GM19467 (cell line): ENCODE results near the gene KAZN.

Experiments used
- ATAC-seq: cut with Tn5 transposase; IDR thresholded peaks from one replicate; pipeline ENCODE4 v1.9.1; 2021; ENCODE audit warnings: mild to moderate bottlenecking, moderate library complexity; ENCODE audit not compliant: unreplicated experiment

KAZN gene

DNA sequence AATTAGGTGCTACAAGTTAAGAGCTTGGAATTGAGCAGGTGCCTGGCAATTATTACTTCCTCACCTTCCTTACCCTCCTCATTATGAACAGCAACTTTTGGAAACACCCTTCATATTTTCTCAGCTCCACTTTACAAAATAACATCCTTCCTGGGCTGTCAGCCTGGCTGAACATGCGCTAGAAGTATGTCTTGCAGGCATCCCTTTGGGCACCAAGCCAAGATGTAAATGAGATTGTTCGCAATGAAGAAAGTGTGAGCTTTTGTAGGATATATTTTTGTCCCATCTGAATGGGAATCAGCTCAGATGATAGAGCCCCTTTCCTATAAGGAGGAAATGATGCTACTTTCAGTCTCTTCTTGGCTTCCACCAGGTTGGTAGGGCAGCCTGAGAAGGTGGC is 245.9 kb downstream of the KAZN start:
- ATAC-seq: no peak

DNA sequence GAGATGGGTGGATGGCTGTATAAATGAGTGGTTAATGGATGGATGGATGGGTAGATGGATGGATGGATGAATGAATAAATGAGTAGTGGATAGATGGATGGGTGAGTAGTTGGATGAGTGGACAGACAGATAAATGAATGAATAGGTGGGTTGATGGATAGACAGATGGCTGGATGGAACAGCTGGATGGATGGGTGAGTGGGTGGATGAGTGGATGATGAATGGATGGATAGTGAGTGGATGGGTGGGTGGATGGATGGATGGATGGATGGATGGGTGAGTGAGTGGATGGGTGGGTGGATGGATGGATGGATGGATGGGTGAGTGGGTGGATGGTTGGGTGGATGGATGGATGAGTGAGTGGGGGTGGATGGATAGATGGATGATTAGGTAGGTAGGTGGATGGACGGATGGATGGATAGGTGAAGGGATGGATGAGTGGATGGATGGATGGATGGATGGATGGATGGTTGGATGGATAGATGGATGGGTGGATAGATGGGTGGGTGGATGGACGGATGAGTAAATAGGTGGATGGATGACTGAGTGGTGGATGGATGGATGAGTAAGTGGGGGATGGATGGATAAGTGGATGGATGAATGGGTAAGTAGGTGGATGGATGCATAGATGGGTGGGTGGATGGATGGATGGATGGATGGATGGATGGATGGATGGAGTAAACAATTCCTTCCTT is 246.6 kb downstream of the KAZN start:
- no peak for ATAC-seq

DNA sequence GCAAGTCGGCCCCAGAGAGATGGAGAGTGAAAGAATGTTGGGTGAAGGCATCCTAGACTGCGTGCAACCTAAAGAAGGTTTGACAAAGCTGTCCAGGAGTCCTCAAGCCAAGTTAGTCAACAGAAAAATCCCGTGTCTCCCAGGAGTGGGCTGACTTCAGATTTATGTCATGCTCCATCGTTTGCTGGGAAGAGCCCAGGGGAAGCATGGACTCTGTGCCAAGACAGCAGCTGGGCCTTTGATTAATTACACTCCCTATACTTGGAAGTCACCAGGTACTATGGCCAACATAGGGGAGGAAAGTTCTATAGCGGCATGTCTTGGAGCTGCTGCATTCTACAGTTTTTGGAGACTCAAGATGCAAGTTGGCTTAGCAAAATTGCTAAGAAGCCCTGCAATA is 247.4 kb downstream of the KAZN start:
- no peak for ATAC-seq

DNA sequence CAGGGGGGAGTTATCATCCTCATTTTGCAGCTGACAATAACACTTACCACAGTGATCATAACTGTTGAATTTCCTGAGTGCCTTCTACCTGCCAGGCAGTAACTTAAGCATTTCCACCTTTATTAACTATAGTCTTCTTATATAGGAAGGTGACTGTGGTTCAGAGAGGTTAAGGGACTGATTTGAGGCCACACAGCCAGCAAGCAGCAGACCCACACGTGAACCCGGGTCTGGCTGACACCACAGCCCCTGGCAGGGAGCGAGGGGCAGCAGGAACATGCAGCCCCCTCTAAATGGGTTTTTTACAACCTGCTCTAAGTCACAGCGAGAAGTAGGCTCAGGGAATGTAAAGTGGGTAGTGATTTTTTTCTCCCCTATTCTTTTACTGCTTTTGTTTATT is 248.2 kb downstream of the KAZN start:
- no peak for ATAC-seq

DNA sequence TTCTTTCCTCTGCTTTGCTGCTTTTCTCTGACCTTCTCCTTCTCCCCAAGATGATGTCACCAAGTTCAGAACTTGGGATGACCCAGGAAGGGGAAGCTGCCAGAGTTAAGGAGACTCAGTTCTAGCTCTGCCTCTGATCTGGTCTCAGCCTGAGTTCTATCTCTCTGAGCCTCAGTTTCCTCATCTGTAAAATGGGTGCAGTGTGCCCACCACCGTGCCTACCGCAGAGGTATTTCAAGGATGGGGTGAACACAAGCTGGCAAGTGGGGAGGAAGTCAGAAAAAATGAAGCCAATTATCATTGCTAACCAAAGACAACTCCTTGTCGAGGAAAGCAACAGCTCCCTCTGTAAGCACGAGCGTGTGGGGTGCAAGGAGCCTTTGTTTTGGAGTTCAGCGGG is 249.7 kb downstream of the KAZN start:
- ATAC-seq: no peak

DNA sequence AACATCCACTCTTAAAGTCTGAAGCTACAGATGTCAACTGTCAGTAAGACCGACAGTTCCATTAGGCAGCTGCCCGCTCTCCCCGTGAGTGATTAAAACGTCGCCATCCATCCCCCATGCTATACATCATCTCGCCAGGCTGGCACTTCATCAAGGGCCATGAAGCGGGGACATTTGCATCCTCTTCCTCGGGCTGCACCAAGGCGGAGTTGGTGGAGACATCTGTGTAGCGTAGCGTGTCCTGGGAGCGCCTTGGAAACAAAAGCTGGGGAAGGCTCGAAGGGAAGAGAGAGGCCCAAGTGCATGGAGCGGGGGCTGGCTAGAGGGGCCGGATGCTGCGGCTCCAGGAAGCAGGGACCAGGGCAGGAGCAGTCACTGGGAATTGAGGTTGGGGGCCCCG is 250.1 kb downstream of the KAZN start:
- ATAC-seq: no peak

DNA sequence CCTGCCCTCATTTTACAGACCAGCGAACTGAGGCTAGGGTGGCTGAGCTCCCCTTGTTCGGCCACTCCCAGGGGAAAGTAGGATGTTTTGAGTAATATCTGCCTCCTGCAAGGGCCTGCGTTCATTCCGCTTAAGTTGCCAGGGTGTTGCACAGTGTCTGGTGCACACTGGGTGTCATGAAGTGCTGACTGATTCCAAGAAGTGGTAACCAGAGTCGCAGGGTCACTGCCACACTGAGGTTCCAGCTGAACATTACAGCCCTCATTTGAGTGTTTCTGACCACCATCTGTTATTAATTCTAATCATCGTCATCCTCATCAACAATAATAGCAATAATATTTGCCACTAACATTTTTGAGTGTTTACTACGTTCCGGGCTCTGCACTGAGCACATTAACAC is 250.6 kb downstream of the KAZN start:
- no peak for ATAC-seq

DNA sequence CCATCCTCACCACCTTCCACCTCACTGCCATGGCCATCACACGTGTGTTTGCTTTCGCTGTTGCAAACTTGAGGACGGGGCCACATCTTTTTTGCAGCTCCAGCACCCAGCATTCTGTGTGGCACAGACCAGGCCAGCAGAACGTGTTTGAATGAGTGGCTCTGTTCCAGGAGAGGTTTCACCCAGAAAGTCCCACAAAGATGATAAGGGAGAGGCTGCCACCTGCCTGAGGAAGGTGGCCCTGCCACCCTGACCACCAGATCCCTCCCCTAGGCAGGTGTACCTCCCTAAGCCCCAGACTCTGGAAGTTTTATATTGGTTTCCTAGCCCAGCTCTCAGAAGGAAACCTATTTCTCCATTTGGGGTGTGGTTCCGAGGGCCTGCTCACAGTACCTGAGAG is 252.1 kb downstream of the KAZN start:
- ATAC-seq: no peak

DNA sequence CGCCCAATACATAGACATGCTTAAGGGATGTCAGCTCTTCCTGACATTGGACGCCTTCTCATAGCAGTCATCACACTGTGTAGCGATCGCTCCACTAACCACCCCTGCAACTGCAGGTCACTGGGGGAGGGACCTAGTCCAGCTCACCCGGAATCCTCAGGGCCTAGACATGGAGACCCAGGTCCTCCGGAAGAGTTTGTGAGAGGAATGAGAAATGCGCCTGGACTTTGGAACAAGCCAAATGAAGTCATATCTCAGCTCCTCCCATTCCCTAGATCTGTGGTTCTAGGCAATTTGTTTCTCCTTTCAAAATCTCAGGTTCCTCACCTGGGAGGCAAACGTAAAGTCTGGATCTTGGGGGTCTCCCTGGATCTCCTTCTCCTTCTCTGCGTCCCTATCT is 253.3 kb downstream of the KAZN start:
- no peak for ATAC-seq

DNA sequence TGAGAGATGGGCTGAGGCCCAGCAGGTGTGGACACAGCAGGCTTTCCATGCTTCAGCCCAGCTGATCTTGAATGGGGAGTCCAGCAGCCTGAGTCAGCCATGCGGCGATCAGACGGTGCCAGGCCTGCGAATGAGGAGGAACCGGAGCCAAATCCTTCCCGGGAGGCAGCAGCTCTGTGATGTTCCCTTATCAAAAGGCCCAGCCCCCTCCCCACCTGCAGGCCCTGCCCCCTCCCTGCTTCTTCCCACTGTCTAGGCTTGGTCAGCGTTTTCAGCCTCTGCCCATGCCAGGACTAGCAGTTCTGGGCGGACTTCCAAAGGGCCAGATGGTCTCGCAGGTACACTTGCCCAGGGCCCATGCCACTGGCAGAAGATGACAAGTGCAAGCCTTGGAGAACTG is 253.8 kb downstream of the KAZN start:
- ATAC-seq: no peak

DNA sequence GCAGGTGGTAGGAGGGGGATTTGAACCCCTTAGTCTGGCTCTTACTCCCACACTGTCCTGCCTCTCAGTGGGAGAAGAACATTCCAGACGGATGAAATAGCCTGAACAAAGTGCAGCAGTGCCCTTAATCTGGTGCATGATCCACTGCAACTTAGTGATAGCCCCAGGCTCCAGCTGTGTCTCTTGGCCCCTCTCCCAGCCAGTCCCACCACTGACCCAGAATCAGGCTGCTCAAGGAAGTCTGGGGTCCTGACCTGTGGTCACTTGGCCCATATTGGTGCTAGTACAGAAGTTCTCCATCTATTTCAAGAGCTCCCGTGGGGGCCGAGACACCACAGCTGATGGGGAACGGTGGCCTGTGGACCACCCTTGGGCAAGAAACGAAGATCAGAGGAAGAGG is 255.0 kb downstream of the KAZN start:
- no peak for ATAC-seq

DNA sequence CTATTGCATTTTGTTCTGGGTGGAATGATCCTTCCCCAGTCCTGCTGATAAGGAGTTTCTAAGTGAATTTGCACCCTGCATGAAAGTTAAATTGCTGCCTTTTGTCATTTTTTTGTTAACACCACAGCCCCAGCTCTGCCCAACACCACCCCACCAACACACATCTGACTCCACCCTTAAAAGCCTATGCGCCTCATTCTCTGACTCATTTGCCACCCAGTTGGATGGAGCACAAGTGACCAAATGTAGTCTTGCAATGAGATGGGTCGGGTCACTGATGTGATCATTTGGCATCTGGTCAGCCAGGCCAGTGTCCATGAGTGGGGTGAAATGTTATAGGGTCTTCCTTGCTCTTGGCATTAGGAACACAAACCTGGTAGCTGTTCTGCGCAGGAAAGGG is 256.8 kb downstream of the KAZN start:
- ATAC-seq: no peak

DNA sequence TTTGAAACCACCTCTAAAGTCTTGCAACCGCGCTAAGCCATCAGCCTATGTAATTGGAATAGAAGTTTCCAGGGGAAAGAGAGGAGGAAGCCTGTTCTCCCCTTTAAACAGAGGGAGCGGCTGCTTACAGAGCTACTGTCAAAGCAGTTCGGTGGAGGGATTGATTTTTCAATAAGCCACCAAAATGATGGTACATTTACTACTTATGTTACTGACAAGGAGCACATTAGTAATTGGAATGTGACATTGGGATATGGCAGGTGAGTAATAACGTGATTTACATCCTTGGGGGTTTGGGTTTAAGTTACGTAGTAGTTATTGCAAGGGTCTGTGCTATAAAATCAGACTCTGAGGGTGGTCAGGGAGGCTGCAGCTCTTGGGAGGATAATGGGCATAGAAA is 257.3 kb downstream of the KAZN start:
- no peak for ATAC-seq

DNA sequence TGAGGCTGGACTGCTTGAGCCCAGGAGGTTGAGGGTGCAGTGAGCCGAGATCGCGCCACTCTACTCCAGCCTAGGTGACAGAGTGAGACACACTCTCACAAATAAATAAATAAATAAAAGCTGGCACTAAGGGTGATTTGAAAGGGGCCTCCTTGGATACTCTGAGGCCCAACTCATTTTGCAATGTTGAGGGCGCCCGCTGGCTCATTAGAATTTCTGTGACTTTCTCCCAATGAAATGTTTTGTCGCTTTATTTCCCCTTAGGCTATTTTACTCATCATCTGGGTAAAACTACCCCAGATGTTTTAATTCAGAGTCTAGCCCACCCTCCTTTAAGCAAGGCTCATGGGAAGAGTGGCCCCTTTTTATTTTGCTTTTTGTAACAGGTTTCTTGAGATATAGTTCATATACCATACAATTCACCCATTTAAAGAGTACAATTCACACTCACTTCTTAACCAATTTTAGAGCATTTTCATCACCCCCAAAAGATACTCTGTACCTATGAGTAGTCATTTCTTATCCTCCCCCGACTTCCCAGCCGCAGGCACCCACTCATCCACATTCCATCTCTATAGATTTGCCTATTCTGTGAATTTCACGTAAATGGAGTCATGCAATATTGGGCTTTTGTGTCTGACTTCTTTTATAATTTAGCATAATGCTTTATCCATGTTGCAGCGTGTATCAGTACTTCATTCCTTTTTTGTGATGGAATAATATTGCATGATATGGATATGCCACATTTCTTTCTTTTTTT is 259.1 kb downstream of the KAZN start:
- no peak for ATAC-seq

DNA sequence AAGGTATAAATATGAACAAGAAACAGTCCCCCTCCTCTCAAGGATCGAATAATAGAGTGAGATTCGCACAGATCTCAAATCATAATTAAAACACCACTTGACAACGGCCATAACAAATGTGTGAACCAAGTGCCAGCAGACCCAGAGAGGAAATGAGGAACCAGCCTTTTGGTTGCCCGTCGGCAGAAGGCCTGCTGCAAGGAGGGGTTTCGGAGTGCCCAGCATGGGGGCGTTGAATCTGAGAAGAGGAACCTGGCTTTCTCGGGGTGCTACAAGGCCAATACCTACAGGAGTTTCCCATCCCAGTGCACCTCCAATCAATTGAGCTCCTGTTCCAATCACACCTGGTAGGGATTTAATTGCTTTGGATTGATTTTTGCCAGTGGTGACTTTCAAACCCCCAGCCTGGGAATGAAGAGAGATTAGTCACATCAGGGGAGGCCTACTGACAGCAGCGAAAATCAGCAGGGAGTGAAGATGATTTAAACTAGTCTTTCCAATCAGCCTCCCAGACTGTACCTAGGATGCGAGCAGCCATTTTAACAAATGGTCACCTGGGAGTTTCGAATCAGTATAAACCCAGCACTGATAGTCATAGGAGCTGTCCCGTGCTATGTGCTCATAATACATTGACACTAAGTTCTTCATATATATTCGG is 263.8 kb downstream of the KAZN start:
- no peak for ATAC-seq

DNA sequence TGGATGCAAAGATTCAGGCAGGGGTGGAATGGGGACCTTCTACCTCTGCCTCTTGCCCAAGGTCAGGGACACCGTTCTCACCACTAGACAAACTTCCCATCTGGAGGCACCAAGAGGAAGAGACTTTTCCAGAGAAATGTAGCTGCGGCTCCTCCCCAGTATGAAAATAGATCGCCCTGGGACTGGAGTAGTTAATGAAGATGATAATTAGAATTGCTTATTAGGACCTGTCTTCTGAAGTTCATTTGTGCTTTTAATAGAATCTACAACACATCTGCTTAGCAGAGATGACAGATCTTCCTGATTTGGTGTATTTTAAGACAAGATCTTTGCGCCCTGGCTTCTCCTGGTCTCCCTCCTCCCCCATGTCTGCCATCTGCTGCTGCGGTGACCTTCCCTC is 266.6 kb downstream of the KAZN start:
- ATAC-seq: no peak

DNA sequence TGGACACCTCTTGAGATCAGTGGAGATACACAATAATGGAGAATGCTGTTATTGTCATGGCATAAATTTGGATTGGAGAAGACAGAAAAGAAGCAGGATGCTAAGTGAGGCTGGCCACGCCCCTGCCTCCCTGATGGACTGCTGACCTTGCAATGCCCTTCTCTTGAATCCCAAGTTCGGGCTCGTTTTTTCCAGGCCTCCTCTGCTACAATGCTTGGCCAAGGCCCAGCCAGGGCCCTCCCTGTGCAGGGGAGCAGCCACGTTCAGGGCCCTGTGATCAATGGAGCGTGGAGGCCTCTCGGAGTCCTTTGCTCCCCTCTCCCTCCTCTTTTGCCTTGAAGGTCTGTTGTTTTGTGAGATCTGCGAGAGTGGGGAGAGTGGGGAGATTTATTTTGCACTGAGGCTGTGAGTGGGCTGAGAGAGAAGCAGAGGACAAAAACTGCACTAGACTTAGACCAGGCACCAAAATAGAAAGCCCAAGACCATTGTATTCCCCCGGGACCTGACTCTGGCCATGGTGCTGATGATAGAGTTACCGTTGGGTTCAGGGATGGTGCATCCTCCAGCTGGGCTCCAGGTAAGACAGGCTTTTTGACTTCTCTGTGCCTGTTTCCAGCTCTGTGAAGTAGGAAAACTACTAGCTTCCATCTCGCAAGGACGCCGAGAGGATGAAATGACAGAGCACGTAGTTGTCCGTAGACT is 268.6 kb downstream of the KAZN start:
- ATAC-seq: no peak

DNA sequence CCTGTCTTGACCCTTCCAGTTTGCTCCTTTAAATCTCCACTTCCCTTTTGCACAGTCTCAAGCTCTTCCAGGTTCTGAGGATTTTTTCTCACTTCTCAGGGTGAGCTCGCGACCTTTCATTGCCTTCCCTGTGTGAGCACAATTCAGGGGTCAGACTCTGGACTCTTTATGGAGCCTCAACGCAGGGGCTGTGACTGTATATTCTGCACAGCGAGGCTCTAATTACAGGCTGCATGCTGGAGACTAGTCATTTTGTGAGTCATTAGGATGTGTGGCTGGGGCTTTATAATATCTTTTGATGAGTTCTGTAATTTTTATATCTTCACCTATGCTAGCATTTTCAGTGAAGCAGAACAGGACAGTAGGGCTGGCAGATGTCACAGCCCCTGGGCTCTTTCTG is 270.7 kb downstream of the KAZN start:
- no peak for ATAC-seq

DNA sequence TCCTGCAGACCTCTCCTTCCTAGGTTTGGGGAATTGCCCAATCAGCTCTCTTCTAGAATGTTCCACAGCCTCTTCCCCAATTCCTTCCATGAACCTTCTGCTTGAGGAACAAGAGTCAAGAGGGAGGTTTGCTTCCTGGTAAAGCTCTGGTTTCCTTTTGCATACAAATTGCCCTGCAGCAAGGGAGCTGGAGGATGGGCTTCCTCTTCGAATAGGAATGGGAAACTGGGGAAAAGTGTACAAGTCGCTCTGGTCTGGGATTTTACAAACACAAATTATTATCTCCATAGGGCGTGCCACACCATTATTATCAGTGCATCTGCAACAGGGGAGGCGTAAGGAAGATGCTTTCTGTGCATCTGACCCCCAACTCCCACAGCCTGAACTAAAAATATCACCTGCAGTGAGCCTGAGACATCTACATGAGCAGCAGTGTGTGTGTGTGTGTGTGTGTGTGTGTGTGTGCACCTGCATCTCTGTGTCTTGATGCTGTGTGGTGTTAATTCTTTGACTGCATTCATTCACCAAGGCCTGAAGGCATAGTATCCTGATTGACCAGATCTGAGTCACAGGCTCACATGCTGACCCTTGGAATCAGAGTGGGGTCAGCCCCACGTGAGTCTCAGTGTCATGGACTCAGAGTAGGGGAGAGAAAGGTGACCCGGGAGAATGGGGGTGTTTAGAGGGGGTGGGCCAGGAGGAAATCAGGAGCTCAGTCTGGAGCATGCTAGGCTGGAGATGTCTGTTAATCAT is 272.9 kb downstream of the KAZN start:
- ATAC-seq: no peak

DNA sequence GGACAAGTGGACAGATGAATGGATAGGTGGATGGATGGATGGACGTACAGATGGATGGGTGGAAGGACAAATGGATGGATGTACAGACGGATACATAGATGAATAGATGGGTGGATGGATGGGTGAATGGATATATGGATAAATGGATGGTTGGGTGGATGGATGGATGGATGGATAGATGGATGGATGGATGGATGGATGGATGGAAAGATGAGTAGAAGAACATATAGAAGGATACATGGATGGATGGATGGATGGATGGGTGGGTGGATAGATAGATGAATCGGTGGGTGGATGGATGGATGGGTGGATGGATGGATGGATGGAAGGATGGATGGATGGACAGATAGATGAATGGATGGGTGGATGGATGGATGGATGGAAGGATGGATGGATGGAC is 274.3 kb downstream of the KAZN start:
- ATAC-seq: no peak

DNA sequence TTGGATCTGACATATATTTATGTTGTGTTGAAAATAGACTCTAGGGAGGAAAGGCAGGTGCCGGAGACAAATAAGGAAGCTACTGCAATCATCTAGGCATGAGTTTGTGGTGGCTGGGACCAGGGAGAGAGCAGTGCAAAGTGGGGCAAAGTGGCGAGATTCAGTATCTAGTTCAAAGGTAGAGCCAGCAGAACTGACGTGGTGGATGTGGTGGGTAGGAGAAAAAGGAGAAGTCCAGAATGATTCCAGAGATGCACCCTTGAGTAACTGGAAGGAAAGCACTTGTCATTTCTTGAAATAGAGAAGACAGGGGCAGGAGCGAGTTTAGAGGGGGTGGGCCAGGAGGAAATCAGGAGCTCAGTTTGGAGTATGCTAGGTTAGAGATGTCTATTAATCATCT is 275.2 kb downstream of the KAZN start:
- ATAC-seq: no peak
